ENCODE data around the gene TXNDC12.

GRCh38 chr1:52055866-52056162 is 823 bp upstream of the TXNDC12 start:
- no peak for TF ChIP-seq CTCF (IDR thresholded peaks at IDR 0.05; ENCODE audit: insufficient read depth, low read length, poor library complexity, severe bottlenecking)
- no peak for TF ChIP-seq EZH2phosphoT487 (conservative IDR thresholded peaks at IDR 0.05; ENCODE audit: low read length)
